ENCODE measurements around the gene ADGRL2. TPM values are rescaled to one million over a fixed set of nuclear protein-coding genes. Genes with fewer than 3 reads are reported as not detected.

ADGRL2 gene
- polyA plus RNA-seq, 1 of the 3 experiments (the other 2 are of a cell fraction) = 40.3 TPM

- TF ChIP-seq USF2 (IDR thresholded peaks at IDR 0.05; ENCODE audit: borderline replicate concordance, low read depth, low read length) (no peak), IRF3 (IDR thresholded peaks at IDR 0.05; ENCODE audit: low read depth, low read length) (no peak), SIN3A (IDR thresholded peaks at IDR 0.05; ENCODE audit: borderline replicate concordance, low read depth, low read length) (no peak)
These were observed 42.6 kb upstream of the ADGRL2 start (continued) for GRCh38 chr1:81758181-81758580.

GRCh38 chr1:81760477-81761097 lies 40.1 kb upstream of the ADGRL2 start:
- Histone ChIP-seq H3K9me3 (no peaks in the 10 kb centered on the region), H3F3A (replicated peaks; ENCODE audit: insufficient read depth) (no peaks in the 10 kb centered on the region), H3K4me1 (ENCODE audit: control insufficient read depth in 1 of 2, insufficient read depth in 2 of 2, low read depth in 1 of 2, low read length in 1 of 2) (peaks cover 5 to 7% of the 10 kb centered on the region in 2 experiments; a peak in 2 of 4 replicates), H3K27me3 (ENCODE audit: insufficient read depth) (no peaks in the 10 kb centered on the region), H3K9me2 (no peaks in the 10 kb centered on the region), H3K36me3 (replicated peaks in 1 of 2; ENCODE audit: control insufficient read depth in 1 of 2, insufficient read depth in 2 of 2, low read length in 1 of 2) (no peaks in the 10 kb centered on the region), H3K4me2 (no peak overlapping the region), H3K4me3 (ENCODE audit: low read depth in 2 of 2, low read length in 1 of 2) (no peak overlapping the region), H2AFZ (ENCODE audit: low read depth) (peak overlapping the region; percentile 49), H3K79me2 (ENCODE audit: insufficient read depth) (no peaks in the 10 kb centered on the region), H3K9ac (no peak overlapping the region), H4K20me1 (ENCODE audit: insufficient read depth) (no peaks in the 10 kb centered on the region), H3K27ac (ENCODE audit: low read depth in 2 of 2, low read length in 1 of 2) (no peak overlapping the region)
- POLR2A ChIA-PET = no interaction called here
- TF ChIP-seq MEF2A (IDR thresholded peaks at IDR 0.05; ENCODE audit: borderline replicate concordance, low read depth) (no peak), SMC3 (IDR thresholded peaks at IDR 0.05; ENCODE audit: low read depth, low read length) (peak; percentile 36; the same call in 1 of the 2 replicates), RAD21 (IDR thresholded peaks at IDR 0.05; ENCODE audit: low read length) (peak; percentile 66), CTCF (IDR thresholded peaks at IDR 0.05) (peak; percentile 69)
- DNase-seq = peak; percentile 5
- WGBS (ENCODE audit: low lambda C conversion rate) = 4% methylated on average over 1 of the region's 1 CpG
- CTCF ChIA-PET = interaction anchor here (0.7 to 2.4 kb wide), 7 partner anchors 24 to 454 kb away, joined by 3 to 6 read pairs (median 5); no protein-coding TSS in a partner anchor

- H4K20me1 ChIP-seq (ENCODE audit: insufficient read depth) = no peaks in the 10 kb centered on the region
- no peak overlapping the region for H3K4me2 ChIP-seq
- CTCF ChIA-PET = no interaction called here
- no peaks in the 10 kb centered on the region for H3K27me3 ChIP-seq (ENCODE audit: insufficient read depth)
- no peaks in the 10 kb centered on the region for H3K79me2 ChIP-seq (ENCODE audit: insufficient read depth)
- H3K9me3 ChIP-seq = no peaks in the 10 kb centered on the region
- no peak for DNase-seq
- POLR2A ChIA-PET = no interaction called here
- no peaks in the 10 kb centered on the region for H3K36me3 ChIP-seq (replicated peaks in 1 of 2; ENCODE audit: control insufficient read depth in 1 of 2, insufficient read depth in 2 of 2, low read length in 1 of 2)
- no peak overlapping the region for H3K9ac ChIP-seq
- no peak overlapping the region for H3K4me3 ChIP-seq (ENCODE audit: low read depth in 2 of 2, low read length in 1 of 2)
- H3F3A ChIP-seq (replicated peaks; ENCODE audit: insufficient read depth) = no peaks in the 10 kb centered on the region
- no peaks in the 10 kb centered on the region for H3K4me1 ChIP-seq (ENCODE audit: control insufficient read depth in 1 of 2, insufficient read depth in 2 of 2, low read depth in 1 of 2, low read length in 1 of 2)
- H2AFZ ChIP-seq (ENCODE audit: low read depth) = no peak overlapping the region
- H3K9me2 ChIP-seq = no peaks in the 10 kb centered on the region
- H3K27ac ChIP-seq (ENCODE audit: low read depth in 2 of 2, low read length in 1 of 2) = no peak overlapping the region
- TF ChIP-seq RFX5 (IDR thresholded peaks at IDR 0.05; ENCODE audit: low read length) (no peak), ZBTB33 (IDR thresholded peaks at IDR 0.05; ENCODE audit: borderline replicate concordance, low read depth) (no peak), TCF12 (IDR thresholded peaks at IDR 0.05) (no peak), IRF3 (IDR thresholded peaks at IDR 0.05; ENCODE audit: low read depth, low read length) (no peak), POLR2AphosphoS5 (IDR thresholded peaks at IDR 0.05; ENCODE audit: low read depth, low read length) (no peak), GABPA (IDR thresholded peaks at IDR 0.05; ENCODE audit: low read depth) (no peak), MXI1 (IDR thresholded peaks at IDR 0.05; ENCODE audit: low read depth, low read length) (no peak), GATA2 (CRISPR knock-in tag; IDR thresholded peaks at IDR 0.05) (no peak), EP300 (IDR thresholded peaks at IDR 0.05; ENCODE audit: borderline replicate concordance in 1 of 2, low read depth in 1 of 2, low read length in 1 of 2) (no peak), SIN3A (IDR thresholded peaks at IDR 0.05; ENCODE audit: borderline replicate concordance, low read depth, low read length) (no peak), CTCF (IDR thresholded peaks at IDR 0.05) (no peak)
These were observed 25.2 kb upstream of the ADGRL2 start for GRCh38 chr1:81775510-81775909.

Measured in SK-N-SH (cell line).